NCI-H1694 treated with DMSO at 0.1 percent for 48 hours (cell line): Measurements from ENCODE around the gene CACNB2.
"Not testable (repeated sequence)": the region's sequence is repeated elsewhere in the genome, so short reads cannot be mapped to it uniquely, and the experiment has no call there.

Experiments used
- DNase-seq: peaks from one replicate; lab custom pipeline; 2025; lab: John Stamatoyannopoulos, UW

CACNB2 gene

GRCh38 chr10:18145652-18146051, 5.4 kb downstream of the CACNB2 start:
- no peak for DNase-seq

DNA sequence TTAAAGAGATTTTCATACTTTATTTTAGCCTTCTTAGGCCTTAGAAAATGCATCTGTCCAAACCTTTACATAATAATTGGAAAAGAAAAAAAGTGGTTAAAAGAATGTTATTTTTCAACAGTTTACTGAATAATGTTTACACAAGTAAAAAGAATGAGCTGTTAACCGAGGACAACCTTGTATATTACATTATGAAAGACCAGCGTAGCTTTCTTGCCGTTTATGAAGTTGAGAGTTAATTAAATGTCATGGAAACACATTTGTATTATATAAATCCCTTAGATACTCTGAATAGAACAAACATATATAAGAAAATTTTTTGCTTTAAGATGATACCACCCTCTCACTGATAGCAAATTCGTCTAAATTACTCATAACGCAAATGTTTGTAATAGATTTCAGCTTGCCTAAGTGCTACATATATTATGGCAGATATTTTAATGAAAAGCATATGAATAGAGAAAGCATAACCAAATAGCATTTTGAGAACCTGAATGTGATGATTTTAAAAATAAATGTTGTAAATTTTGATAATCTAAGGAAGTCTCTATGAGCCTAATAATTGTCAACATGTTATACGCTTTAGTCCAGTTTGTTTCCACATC, 9.1 kb downstream of the CACNB2 start:
- no peak for DNase-seq

DNA sequence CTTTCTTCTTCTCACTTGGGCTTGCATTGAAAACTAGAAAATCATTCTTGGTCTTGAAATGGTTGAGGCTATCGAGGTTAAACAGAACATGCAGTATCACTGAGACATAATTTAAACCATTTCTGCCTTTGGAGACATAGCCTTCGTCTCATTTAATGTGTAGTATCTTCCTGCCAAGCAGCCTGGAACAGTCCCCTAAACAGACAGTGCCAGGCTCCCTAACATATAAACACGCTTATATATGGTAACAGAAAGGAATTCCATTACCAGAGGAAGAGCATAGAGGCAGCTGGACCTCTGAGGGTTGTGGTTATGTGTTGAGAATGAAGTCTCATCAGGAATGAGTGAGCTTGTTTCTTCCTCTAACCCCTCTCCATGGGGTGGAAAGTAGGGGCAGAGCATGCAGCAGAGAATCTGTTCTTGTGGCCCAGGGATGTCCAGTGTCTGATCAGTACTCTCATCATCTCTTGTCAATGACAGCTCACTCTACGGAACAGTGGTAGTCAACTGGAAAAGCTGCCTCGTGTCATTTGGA, 11.2 kb downstream of the CACNB2 start:
- DNase-seq = no peak

- DNase-seq = not testable (repeated sequence)
These were observed 13.2 kb downstream of the CACNB2 start for GRCh38 chr10:18153381-18153780.

DNA sequence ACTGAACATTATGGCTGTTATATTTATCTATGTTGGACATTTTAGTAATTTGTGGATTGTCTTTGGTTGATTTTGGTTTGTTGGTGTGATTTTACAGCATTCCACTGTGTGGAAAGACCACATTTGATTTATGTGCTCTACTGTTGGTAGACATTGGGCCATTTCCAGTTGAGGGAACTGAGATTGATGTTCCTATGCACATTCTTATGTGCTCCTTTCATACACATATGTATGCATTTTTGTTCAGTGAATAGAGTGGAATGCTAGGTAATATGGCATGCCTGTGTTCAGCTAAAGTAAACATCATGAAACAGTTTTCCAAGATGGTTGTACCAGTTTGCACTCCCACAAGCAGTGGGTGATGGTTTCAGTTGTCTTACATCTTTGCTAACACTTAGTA, 15.1 kb downstream of the CACNB2 start:
- DNase-seq = no peak

- DNase-seq = not testable (repeated sequence)
These were observed 16.6 kb downstream of the CACNB2 start for GRCh38 chr10:18156797-18157196.

GRCh38 chr10:18157881-18158280, 17.7 kb downstream of the CACNB2 start:
- no peak for DNase-seq

DNA sequence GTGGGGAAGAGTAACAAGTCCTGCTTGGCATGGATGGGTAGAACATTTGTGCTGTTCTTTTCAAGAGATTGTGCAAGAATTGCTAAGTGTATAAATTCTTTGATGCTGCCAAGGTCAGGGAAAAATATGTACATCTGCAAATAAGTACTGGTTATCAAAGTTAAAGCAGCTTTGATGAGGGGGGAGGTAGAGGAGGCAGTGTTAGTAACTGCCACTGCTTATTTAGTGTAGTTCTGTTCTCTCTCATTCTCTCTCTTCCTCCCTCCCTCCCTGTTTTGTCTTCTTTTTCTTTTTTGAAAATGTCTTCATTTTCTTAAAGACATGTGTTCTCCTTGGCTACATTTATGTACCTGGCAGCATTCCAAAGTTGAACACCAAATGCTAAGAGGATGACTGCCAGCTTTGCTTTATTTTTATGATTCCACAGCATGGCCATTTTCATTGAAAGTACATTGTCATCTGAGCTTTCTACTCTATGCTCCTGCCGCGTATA, 18.6 kb downstream of the CACNB2 start:
- DNase-seq = no peak

- DNase-seq = no peak
These were observed 19.3 kb downstream of the CACNB2 start for GRCh38 chr10:18159557-18159956.

GRCh38 chr10:18162021-18162627, 21.9 kb downstream of the CACNB2 start:
- no peak for DNase-seq

DNA sequence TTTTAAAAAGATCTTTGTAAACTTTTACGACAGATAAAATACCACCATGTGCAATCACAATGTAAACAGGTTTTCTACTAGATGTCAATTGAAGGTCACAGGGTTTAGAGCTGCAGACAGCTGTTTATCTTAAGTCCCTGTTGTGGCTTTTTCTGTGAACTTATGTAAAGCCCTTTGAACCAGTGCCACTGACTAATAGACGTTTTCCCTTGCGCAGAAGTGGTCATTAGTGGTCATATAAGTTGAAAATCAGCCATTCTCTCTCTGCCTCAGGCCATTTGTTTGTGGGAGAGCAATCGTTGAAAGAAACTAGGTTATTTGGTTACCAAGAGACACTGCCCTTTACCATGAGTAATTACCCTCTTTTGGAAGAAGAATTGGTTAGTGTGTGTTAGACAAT, 23.9 kb downstream of the CACNB2 start:
- no peak for DNase-seq

DNA sequence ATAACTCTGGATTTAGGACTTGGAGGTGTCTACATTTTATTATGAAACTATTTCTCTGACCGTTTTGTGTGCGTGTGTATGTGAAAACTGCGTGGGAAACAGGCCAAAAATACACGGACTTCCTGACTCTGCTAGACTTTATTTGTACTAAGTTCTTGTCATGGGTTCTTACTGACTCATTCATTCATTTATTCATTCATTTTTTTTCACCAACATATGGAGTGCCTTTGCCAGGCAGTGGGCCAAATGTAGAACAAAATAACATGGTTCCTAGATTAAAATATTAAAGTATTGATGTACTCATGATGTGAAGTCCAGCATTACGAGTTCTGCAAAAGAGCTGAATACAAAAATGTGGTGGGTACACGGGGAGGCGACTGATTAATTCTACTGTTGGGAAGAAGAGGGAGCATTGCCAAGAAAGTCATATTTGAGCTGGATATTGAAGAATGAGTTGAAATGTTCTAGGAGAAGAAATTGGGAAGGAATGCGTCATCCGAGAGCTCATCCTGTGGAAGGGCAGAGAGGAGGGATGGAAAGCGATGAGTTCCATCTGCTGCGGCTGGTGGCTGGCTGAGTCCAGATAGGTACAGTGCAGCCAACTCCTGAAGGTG, 24.6 kb downstream of the CACNB2 start:
- no peak for DNase-seq

GRCh38 chr10:18178854-18179483, 38.7 kb downstream of the CACNB2 start:
- DNase-seq = no peak

DNA sequence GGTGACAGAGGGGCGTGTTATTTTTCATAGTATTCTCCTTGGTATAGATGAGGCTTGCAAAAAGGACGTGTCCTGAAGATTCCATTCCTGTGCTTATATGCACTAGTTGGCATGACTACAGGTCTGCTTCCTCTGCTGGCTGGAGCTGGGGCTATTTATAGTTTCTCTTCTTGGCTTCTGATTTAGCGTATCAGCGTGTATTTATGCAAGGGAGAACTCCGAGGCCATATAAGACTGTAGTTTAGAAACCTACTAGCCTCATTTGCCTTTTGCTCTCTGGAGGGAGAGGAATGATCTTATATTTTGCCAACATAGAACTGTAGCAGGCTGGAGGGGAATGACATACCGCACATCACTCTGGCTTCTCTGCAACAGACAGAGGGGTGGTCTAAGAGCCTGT, 39.7 kb downstream of the CACNB2 start:
- no peak for DNase-seq

GRCh38 chr10:18181382-18181781, 41.2 kb downstream of the CACNB2 start:
- DNase-seq = not testable (repeated sequence)

DNA sequence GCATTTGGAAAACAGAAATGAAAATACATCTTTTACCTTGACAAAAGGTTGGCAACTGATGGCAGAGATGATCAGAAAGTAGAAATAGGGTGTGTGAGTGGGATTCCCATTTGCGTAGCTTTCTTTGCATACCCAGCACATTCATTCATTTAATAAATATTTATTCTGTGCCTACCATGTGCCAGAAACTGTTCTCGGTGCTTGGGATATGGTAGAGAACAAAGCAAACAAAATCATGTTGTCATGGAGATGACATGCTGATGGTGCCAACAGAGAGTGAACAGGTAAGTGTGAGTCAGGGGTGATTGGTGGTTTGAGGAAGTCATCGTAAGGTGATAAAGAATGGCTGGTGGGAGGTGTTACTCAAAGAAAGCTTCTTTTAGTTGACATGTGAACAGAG, 45.4 kb downstream of the CACNB2 start:
- DNase-seq = no peak

- no peak for DNase-seq
These were observed 50.6 kb downstream of the CACNB2 start for GRCh38 chr10:18190840-18191239.

DNA sequence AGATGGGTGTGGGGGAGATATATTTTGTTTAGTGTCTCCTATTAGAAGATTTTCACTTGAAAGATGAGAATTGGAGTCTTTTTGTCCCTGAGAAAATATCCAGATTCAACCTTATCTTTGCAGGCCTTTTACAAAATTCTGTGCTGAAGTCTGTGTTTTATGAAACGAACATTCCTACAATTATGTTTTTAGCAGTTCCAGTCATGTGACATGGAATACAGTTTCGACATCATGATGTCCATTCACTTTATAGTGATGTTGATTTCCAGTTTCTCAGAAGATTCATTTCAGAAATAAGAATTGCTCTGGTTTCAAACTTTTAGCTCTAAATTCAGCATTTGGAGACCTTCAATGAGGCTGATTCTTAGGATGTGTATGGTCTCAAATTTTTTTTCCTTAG, 54.4 kb downstream of the CACNB2 start:
- DNase-seq = no peak

DNA sequence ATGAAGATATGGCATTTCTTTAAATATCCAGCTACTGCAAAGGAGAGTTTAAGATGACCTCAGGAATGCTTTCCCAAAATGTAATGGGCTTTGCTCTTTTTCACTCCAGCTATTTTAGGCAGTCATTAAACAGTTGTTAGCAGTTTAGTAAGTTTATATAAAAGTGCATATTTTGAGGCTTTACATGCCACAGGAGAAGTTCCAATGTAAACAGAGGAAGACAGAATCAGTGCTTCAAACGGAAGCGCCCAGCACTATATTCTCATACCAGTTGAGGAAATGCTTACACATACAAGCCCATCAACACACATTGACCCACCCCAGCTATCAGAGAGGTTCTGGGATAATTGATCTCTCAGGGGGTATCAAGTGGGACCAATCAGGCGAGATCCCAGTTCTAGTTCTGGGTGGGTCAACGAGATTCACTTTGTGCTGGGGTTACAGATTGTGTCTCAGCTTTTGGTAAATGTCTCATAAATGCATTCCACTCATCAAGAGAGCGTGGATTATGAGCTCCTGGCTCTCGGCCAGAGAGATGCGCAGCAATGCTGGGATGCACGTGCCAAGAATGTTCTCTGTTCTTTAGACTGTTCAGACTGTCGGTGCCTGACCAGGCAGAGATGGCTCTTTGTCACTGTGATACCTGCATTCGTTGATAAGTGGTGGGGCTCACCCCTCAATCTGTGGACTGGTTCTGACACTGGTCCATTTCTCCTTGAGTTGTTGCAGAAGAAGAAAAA, 55.0 kb downstream of the CACNB2 start:
- DNase-seq = no peak

GRCh38 chr10:18196806-18197550, 56.8 kb downstream of the CACNB2 start:
- DNase-seq = no peak

GRCh38 chr10:18197706-18198105, 57.5 kb downstream of the CACNB2 start:
- no peak for DNase-seq
